Measurements from ENCODE around the gene SPSB2. TPM values are rescaled to one million over a fixed set of nuclear protein-coding genes. Genes with fewer than 3 reads are reported as not detected.

Gene SPSB2
- total RNA-seq, 2 donors from 2014 or later: 6.7 to 8.7 TPM

DNA sequence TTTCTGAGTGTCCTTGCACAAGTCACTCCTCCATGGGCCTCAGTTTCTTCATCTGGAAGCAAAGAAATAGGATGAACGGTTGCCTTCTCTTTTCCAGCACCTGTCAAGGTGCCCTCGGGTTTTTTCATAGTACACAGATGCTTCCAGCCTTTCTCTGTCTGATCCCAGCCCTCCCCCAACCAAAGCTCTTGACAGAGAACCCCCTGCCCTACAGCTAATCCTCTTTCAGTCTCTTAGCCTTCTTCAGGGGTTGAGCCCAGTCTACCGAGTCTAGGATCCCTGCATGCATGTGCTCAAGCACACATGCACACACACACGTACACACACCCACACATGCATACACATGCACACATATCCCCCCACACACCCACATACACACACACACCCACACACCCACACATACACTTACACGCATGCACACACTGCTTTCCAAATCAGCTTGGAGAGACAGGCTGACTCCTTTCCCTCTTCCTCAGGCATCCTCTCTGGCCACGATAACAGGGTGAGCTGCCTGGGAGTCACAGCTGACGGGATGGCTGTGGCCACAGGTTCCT, 26.7 kb downstream of the SPSB2 start:
- no peaks in the 10 kb centered on the region for H3K27me3 Mint-ChIP-seq
- no peak overlapping the region for H3K4me3 Mint-ChIP-seq
- ATAC-seq (no peak), DNase-seq (no peak)
- H3K36me3 Mint-ChIP-seq (ENCODE audit: low read depth): peaks cover 4% of the 10 kb centered on the region
- peaks cover 14% of the 10 kb centered on the region for H3K4me1 Mint-ChIP-seq
- peak overlapping the region; percentile 57 for H3K27ac Mint-ChIP-seq
- H3K9me3 ChIP-seq (ENCODE audit: control insufficient read depth, low read length, poor library complexity, severe bottlenecking): no peaks in the 10 kb centered on the region

GRCh38 chr12:6845395-6845794, 27.7 kb downstream of the SPSB2 start:
- Mint-ChIP-seq H3K36me3 (ENCODE audit: low read depth) (peaks cover 4% of the 10 kb centered on the region), H3K4me3 (peak overlapping the region; percentile 49), H3K27ac (peak overlapping the region; percentile 67), H3K4me1 (peaks cover 10% of the 10 kb centered on the region), H3K27me3 (no peaks in the 10 kb centered on the region)
- ATAC-seq: no peak
- DNase-seq: no peak
- no peaks in the 10 kb centered on the region for H3K9me3 ChIP-seq (ENCODE audit: control insufficient read depth, low read length, poor library complexity, severe bottlenecking)

GRCh38 chr12:6843118-6843902, 29.8 kb downstream of the SPSB2 start:
- no peak overlapping the region for H3K4me3 Mint-ChIP-seq
- ATAC-seq: no peak
- H3K9me3 ChIP-seq (ENCODE audit: control insufficient read depth, low read length, poor library complexity, severe bottlenecking): no peaks in the 10 kb centered on the region
- no peaks in the 10 kb centered on the region for H3K27me3 Mint-ChIP-seq
- H3K4me1 Mint-ChIP-seq: peaks cover 5% of the 10 kb centered on the region
- no peak for DNase-seq
- peaks cover 4% of the 10 kb centered on the region for H3K36me3 Mint-ChIP-seq (ENCODE audit: low read depth)
- no peak overlapping the region for H3K27ac Mint-ChIP-seq

- Mint-ChIP-seq H3K27me3 (no peaks in the 10 kb centered on the region), H3K27ac (no peak overlapping the region), H3K36me3 (ENCODE audit: low read depth) (peaks cover 4% of the 10 kb centered on the region), H3K4me3 (no peak overlapping the region), H3K4me1 (peaks cover 2% of the 10 kb centered on the region)
- ATAC-seq (no peak), DNase-seq (no peak)
- H3K9me3 ChIP-seq (ENCODE audit: control insufficient read depth, low read length, poor library complexity, severe bottlenecking): no peaks in the 10 kb centered on the region
These were observed 31.0 kb downstream of the SPSB2 start for GRCh38 chr12:6842075-6842474.

GRCh38 chr12:6840761-6841515, 32.2 kb downstream of the SPSB2 start, which contains the start of gene GNB3:
Gene GNB3 (plus strand): TSS chr12:6840925. CDS start chr12:6841288, 363 bp downstream.
- no peaks in the 10 kb centered on the region for H3K9me3 ChIP-seq (ENCODE audit: control insufficient read depth, low read length, poor library complexity, severe bottlenecking)
- ATAC-seq (no peak), DNase-seq (no peak)
- H3K27me3 Mint-ChIP-seq: no peaks in the 10 kb centered on the region
- H3K36me3 Mint-ChIP-seq (ENCODE audit: low read depth): peaks cover 4% of the 10 kb centered on the region
- H3K4me3 Mint-ChIP-seq: no peak within 1 kb of the TSS
- H3K4me1 Mint-ChIP-seq: peaks cover 4% of the 10 kb centered on the region
- no peak within 1 kb of the TSS for H3K27ac Mint-ChIP-seq

DNA sequence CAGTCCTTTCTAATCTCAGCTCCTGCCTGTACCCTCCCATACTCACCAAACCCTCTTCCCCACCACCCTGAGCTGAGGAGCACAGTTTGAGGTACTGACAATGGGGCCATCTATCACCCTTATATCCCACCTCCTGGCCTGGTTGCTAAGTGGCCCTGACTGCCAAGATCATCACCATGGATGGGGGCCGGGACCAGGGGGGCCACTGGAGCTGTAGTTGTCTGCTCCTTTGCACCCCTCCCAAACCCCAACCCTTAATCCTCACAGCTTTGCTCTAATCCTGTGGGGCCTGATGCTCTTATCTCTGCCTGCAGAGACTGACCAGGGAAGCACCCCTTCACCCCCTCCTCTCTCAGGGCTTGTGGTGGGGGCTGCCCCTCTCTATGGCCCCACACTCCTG, 32.8 kb downstream of the SPSB2 start:
- Mint-ChIP-seq H3K4me3 (no peak overlapping the region), H3K27ac (no peak overlapping the region), H3K27me3 (no peaks in the 10 kb centered on the region), H3K4me1 (peaks cover 7% of the 10 kb centered on the region), H3K36me3 (ENCODE audit: low read depth) (peaks cover 4% of the 10 kb centered on the region)
- no peak for DNase-seq
- ATAC-seq: no peak
- no peaks in the 10 kb centered on the region for H3K9me3 ChIP-seq (ENCODE audit: control insufficient read depth, low read length, poor library complexity, severe bottlenecking)

DNA sequence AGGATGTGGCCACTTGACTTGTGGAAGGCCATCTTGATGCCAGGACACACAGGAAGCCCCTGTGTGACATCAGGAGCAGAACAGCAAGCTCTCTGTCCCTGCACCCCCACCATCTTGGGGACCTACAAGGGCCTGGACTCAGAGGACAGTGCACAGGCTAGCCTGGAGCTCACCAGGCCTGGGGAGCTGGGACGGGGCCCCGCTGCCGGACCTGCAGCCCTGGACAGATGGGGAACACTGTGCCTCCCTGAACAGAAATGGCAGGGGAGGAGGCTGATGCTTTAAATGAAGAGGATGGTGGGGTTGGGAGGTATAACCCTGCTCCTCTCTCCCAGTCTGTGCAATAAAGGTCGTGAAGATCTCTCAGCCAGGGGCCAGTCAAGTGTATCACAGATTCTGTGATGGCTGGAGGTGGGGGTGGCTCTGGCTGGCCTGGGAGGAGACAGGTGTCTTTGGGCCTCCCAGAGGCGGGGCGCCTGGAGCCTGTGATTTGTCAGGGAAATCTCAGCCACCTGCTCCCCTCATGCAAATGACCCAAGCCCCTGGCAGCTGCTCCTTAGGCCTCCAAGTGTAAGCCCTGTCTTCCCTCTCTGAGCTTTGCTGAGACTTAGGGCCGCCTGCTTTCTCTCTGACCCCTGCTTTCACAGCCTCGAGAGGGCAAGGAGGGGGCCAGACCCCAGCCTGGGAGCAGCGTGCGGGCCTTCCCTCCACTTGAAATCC, 33.5 kb downstream of the SPSB2 start:
- DNase-seq (no peak), ATAC-seq (no peak)
- Mint-ChIP-seq H3K4me1 (peaks cover 10% of the 10 kb centered on the region), H3K4me3 (no peak overlapping the region), H3K27ac (no peak overlapping the region), H3K36me3 (ENCODE audit: low read depth) (no peaks in the 10 kb centered on the region), H3K27me3 (no peaks in the 10 kb centered on the region)
- no peaks in the 10 kb centered on the region for H3K9me3 ChIP-seq (ENCODE audit: control insufficient read depth, low read length, poor library complexity, severe bottlenecking)

DNA sequence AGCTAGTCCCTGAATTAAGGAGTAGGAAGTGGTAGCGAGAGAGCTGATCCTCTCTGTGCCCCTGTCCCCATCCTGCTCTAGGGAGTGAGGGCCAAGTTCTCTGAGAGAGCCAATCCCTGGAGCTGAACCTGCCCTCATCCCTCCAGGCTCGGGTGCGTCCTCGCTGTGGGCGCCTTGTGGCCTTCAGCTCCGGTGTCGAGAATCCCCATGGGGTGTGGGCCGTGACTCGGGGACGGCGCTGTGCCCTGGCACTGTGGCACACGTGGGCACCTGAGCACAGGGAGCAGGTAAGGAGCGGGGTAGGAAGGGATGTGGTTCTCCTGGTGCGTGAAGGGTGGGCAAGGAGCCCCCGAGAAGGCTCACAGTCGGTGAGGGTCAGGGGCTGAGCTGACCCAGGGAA, 34.2 kb downstream of the SPSB2 start:
- H3K9me3 ChIP-seq (ENCODE audit: control insufficient read depth, low read length, poor library complexity, severe bottlenecking): no peaks in the 10 kb centered on the region
- Mint-ChIP-seq H3K4me1 (peaks cover 10% of the 10 kb centered on the region), H3K27ac (no peak overlapping the region), H3K27me3 (no peaks in the 10 kb centered on the region), H3K4me3 (no peak overlapping the region), H3K36me3 (ENCODE audit: low read depth) (no peaks in the 10 kb centered on the region)
- DNase-seq (no peak), ATAC-seq (no peak)

DNA sequence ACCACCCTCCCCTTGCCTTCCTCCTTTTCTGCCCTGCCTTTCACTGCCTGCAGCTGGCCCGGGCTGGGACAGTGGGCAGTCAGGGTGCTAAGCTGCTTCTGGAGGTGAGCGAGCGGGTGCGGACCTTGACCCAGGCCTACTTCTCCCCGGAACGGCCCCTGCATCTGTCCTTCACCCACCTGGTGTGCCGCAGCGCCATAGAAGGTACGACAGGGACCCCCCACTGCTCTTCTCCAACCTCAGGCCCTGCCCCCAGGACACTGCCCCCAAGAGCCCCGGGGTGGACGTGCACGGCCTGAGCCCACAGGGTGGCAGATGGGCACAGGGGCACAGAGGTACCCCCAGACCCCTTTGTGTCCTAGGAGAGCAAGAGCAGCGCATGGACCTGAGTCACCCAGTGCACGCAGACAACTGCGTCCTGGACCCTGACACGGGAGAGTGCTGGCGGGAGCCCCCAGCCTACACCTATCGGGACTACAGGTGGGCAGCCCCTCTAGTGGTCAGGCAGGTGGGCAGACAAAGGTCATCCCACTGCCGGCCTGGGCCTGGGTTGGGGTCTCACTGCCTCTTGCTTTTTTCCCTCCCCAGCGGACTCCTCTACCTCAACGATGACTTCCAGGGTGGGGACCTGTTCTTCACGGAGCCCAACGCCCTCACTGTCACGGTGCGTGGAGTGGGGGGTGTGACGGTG, 35.6 kb downstream of the SPSB2 start:
- ATAC-seq (no peak), DNase-seq (no peak)

GRCh38 chr12:6836851-6837250, 36.3 kb downstream of the SPSB2 start:
- Mint-ChIP-seq H3K4me1 (peaks cover 10% of the 10 kb centered on the region), H3K4me3 (no peak overlapping the region), H3K27ac (no peak overlapping the region), H3K27me3 (peaks cover 2% of the 10 kb centered on the region), H3K36me3 (ENCODE audit: low read depth) (no peaks in the 10 kb centered on the region)
- DNase-seq (no peak), ATAC-seq (no peak)
- no peaks in the 10 kb centered on the region for H3K9me3 ChIP-seq (ENCODE audit: control insufficient read depth, low read length, poor library complexity, severe bottlenecking)

More for the DNA sequence above, 35.6 kb downstream of the SPSB2 start:
- Mint-ChIP-seq H3K36me3 (ENCODE audit: low read depth) (no peaks in the 10 kb centered on the region), H3K4me1 (peaks cover 10% of the 10 kb centered on the region), H3K4me3 (no peak overlapping the region), H3K27ac (no peak overlapping the region), H3K27me3 (no peaks in the 10 kb centered on the region)
- no peaks in the 10 kb centered on the region for H3K9me3 ChIP-seq (ENCODE audit: control insufficient read depth, low read length, poor library complexity, severe bottlenecking)

DNA sequence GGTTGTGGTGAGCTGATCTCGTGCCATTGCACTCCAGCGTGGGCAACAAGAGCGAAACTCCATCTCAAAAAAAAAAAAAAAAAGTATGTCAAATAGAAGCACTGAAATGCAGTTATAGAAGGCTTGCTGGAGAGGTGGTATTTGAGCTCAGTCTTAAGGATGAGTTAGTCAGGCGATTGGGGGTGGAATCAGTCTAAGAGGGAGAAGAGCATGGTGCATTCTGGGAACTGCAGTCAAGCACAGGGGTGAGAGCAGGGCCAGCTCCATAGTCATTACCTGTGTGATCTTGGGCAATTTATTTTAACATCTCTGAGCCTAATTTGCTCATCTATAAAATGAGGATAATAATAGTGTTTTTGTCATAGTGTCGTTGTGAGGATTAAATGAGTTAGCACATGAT, 38.2 kb downstream of the SPSB2 start:
- ATAC-seq (no peak), DNase-seq (no peak)
- H3K36me3 Mint-ChIP-seq (ENCODE audit: low read depth): no peaks in the 10 kb centered on the region
- peaks cover 10% of the 10 kb centered on the region for H3K4me1 Mint-ChIP-seq
- peak overlapping the region; percentile 77 for H3K27ac Mint-ChIP-seq
- peaks cover 14% of the 10 kb centered on the region for H3K27me3 Mint-ChIP-seq
- H3K4me3 Mint-ChIP-seq: no peak overlapping the region
- no peaks in the 10 kb centered on the region for H3K9me3 ChIP-seq (ENCODE audit: control insufficient read depth, low read length, poor library complexity, severe bottlenecking)

GRCh38 chr12:6834254-6834653, 38.8 kb downstream of the SPSB2 start:
- H3K36me3 Mint-ChIP-seq (ENCODE audit: low read depth): no peaks in the 10 kb centered on the region
- no peaks in the 10 kb centered on the region for H3K9me3 ChIP-seq (ENCODE audit: control insufficient read depth, low read length, poor library complexity, severe bottlenecking)
- no peak overlapping the region for H3K4me3 Mint-ChIP-seq
- peaks cover 12% of the 10 kb centered on the region for H3K4me1 Mint-ChIP-seq
- ATAC-seq (no peak), DNase-seq (no peak)
- H3K27me3 Mint-ChIP-seq: peaks cover 16% of the 10 kb centered on the region
- H3K27ac Mint-ChIP-seq: peak overlapping the region; percentile 77
